Inferior parietal cortex (tissue), 1 donor: ENCODE measurements around the gene HOXB9.

Experiments used
- DNase-seq: peaks from one replicate; pipeline ENCODE4 v3.0.0-alpha.2; 2016; ENCODE audit errors: extremely low spot score

The HOXB9 gene

DNA sequence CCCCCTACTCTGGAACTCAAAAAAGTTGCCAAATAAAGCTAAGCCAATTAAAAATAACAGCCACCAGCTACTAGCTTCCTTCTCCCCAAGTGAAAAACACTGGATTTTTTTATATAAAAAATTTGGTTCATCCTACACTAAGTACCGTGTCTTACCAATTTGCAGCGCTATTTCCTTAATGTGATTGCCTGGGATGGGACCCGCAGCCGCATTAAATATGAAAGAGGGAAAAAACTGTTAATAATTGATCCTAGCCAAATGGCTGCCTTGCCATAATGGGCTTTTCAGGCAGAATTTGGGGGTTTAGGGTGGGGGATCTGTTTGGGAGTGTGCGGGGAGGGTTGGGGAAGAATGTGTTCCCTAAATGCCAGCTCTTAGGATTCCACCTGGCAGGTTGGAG, 2.0 kb downstream of the HOXB9 start:
- DNase-seq, result no peak

DNA sequence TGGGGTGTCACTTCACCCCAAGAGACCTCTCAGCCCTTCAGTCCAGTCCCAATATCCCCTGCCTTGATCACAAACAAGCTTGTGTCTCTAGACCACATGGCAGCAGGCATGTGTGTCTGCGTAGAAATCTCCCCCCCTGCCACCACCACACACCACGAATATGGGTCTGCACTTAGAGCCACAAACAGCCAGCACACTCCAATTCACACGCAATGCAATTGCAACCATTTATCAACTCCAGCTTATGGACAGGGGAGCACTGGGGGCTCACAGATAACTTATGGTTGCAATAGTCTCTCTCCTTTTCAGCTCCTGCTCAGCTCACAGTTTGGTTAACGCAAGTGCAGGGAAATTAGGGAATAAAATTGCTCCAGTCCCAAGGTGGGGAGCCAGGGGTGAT, 2.6 kb downstream of the HOXB9 start:
- no peak for DNase-seq

DNA sequence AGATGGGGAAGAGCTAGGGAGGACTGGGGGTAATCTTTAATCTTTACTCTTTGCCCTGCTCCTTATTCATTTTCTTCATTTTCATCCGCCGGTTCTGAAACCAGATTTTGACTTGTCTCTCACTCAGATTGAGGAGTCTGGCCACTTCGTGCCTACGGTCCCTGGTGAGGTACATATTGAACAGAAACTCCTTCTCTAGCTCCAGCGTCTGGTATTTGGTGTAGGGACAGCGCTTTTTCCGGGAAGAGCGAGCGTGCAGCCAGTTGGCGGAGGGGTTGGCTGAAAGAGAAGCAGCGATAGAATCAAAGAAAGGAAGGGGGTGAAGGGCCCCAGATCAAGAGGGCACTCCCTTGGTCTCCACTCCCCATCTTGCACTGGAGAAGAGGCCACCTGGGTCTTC, 3.3 kb downstream of the HOXB9 start:
- no peak for DNase-seq

DNA sequence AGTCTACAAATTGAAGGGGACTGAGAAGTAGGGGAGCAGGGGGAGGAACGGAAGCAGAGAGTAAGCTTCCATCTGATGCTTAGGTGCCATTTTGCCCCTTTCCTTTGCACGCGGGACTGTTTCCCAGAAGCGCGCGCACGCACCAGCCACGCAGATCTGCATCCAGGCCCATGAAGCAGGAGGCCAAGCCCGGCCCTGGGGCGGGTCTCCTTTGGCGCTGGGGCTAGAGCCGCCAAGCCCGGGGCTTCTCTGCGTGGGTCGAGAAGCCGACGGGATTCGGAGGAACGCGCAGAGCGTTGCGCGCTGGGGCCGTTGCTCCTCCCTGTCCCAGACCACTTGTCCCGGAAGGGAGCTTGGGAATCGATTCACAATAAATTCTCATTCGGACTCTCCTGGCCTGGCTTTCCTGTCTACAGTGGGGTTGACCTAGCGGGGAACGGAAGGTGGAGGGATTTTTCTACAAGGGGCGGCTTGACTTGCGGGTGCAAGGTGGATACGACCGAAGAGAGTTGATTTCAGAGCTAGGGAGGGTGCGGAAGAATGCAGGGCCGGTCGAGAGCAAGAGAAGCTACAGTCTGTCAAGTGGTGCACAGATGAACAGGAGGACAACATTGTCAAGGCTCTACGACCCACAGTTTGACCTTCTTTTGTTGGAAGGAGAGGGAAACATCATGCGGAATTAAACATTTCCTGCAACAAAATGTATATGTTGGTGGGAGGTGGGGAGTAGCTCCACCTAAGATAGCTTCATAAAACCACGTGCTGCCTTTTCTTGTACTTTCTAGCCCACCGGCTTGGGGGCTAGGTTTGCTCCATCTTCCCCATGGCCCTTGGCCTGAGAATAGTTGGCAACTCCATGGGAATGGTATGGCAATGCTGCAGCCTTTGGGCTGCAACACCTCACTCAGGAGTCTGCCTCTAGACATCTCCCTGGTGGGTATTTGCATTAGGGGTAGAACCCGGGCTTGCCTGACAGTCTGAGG, 4.5 kb downstream of the HOXB9 start:
- DNase-seq, result no peak

DNA sequence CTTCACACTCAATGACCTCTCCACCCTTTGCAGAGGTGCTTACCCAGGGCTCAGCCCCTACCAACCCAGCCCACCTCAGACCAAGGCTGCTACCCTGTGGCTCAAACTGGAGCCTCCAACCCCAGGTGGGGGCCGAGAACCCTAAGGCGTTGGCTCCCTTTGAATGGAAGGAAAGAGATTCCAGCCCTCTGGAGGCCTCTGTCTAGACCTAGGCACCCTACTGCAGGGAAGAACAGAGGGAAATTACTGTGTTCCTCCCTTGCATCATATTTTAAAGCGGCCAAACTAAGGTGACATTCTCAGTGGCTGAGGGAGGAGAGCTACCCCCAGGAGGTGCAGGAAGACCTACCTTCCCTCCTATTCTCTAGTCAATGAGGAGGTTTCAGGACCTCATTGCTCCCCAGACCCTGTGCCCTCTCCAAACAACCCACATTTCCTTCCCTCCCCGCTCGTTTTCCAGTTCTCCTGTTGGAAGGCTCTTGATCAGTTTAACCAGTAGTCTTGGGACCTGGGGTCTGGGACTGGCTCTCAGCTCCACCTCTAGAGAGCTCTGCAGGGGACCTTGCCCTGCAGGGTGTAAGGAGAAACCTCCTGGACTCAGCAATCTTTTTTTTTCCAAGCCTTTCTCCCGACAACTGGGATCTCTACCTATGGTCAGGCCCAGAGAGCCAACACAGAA, 5.6 kb downstream of the HOXB9 start:
- no peak for DNase-seq

DNA sequence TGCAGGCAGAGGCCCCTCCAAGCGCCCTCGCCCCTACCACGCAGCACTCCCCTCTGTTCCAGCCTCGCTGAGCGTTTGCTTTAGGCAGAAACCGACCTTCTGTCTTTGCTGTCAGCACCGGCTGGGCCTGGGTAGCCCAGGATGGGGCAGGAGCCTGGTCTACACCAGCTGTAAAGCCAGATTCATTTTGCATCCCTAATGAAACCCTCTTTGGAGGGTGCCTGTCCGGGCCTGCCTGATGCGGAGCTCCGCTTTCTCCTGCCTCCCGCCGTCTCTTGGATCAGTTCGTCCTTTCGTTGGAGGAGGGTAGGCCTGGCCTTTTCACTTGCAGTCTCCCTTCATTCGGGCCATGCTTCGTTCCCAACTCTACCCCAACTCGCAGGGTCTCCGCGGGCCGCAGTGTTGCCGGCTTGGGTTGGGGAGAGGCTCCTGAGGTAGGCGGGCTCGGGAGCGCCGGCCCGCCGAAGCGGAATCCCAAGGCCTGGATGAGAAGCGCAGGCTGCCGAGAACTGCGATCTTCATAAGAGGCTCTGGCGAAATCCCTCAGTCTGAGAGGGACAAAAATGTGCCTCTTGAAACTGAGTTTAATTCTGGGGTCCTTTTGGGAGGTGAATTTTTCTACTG, 6.2 kb downstream of the HOXB9 start:
- DNase-seq, result no peak

DNA sequence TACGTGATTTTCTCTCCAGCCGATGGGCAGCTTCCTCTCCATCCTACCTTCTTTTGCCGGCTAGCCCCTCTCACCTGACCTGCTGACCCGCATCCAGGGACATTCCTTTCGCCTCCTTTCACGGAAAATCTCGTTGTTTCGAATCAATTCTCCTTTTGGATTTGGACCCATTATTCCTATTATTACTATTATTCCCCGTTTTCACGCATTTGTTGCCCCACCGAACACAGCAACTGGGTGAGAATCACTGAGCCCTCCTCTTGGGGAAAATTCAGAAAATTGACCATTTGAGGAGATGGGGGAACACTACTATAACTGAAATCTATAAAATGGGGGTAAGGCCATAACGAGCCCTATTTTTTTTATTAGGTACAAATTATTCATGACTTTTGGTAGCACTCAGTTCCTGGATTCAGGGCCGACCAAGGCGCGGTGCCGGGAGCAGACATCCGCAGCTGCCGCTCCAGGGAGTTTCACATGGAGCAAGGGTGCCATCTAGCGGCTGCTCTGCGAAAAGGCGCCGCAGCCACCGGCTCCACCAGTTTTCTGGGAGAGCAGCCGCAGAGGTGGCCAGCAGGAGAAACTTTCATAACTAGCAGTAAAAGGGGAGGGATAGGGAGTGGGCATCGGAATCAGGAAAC, 7.8 kb downstream of the HOXB9 start:
- peak; percentile 89 for DNase-seq

DNA sequence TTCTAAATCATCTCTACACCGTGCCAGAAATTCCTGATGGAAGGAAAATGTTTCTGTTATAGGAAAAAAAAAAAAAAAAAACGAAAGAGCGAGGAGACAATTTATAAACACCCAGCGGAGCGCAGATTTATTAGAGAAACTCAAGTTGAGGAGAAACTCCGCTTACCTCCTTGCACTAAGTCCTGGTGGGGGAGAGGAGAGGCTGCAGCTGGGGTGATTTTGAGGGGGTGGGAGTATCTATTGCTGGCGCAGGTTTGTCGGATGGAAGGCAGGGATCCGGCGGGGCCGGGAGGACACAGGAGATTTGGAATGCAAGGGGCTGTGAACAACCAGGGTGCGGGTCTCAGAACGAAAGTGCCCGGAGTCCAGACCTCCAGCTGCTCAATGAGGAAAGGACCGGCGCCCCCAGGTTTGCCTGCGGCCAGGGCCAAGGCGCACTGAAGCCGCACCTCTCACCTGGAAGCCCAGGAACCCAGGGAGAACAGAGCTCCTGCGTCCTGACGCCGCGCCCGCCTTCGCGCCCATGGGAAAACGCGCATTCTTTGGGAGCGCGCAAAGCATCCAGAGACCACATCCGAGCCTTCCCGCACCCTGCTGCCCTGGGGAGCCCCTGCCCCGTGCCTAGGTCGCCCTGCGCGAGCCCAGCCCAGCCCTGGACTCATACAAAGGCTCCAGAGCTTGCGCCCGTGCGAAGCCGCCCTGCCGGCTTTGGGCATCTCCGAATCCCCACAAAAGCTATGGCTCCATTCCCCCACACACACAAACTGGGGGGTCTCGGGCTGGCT, 8.5 kb downstream of the HOXB9 start:
- no peak for DNase-seq

DNA sequence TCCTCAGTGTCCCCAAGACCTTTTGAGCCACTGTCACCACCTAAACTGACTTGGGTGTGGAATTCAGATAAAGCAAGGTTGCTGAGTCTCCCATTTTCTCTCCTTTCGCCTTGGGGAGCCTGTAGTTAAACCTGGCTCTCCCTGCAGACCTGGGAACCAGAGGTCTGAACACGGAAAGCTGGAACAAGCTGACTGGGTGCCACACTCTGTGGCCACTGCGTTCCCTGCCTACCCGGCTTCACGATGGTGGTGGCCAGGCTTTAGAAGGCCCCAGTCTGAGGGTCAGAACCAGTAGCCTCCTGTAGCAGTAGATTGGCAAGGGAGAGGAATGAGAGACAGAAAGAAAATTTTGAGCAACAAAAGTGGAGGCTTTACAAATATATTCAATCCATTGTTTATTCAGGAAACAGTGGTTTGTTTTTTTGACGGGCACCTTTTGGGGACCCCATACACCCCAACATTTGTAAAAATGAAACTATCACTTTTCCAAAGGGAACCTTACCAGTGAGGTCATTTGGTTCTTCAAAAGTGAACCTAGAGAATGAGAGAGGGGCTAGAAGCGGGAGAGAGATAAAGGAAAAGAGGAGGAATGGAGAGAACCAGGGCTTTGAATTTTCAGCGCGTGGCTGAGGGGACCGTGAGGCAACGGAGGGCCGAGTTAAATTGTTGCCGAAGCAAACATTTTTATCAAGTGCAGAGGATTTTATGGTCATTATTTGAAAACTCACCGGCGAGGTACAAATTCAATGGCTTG, 9.3 kb downstream of the HOXB9 start:
- no peak for DNase-seq

DNA sequence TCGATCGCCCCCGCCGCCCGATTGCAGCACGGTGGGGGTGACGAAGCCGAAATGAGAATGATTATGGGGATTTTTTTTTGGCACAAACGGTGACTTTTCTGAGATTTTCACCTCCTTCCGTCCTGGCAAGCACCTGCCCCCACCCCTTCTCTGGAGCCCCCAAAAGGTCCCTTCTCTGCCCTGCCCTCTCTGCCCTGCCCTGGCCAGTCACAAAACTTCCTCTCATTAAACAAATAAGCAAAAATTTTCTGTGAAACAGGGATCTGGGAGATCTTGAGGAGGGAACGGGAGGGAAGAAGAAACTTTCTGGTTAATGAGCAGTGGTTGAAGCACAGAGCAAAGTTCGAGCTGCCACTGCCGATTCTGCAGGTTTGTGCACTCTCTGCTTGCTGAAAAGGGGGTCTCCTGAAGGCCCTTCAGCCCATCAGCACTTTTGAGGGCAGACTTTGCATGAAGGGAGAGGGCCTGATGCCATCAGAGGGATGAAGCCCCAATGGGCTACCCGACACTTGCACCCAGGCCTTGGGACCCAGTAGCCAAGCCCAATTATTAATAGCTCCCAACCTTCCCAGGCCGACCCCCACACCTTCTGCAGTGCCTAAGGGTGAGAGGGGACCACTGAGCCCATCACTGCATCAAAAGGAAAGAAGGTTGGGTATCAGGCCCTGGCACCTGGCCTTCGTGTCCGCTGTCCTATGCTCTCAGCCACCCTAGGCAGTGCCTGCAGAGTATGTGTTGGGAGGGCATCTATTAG, 10.0 kb downstream of the HOXB9 start:
- DNase-seq, result no peak

DNA sequence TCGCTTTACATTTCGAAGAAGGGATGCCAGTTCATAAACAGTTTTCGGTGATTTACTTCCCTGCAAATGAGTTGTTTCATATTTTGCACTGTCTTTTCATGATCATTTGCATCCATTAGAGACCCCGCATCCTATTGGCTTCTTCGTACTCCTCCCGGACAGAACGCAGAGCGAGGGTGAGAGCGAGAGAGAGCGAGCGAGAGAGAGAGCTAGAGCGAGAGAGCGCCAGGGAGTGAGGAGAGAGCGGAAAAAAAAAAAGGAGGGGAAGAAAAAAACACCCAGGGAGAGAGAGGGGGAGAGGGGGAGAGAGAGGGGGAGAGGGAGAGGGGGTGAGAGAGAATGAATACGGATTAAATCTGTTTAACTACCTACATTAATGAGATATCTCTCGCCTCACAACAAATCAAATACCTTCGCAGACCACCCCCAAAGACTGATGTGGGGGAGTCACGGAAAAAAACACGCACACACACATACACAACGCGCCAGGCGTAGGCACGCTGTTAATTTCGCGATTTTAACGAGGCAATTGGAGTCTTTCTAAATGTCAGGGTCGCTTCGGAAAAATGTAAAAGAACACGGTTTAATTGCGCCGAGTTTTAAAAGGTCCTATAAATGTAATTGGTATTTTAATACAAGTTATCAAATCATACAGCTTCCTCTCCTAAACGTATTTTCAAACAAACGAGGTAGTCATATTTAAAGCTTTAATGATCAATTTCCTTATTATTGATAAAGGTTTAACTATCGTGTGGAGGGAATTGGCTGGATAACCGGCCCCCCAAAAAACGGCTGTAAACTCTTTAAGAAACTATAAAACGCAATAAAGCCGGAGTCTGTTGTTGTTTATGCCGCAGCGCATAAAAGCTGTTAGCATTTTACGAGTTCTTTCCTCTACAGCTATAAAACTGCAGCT, 10.9 kb downstream of the HOXB9 start, which contains the start of gene HOXB8:
TSS of gene HOXB8 (minus strand) at position 246 of the 916 bp plus-strand sequence. CDS start 588 bp downstream, outside the sequence.
- DNase-seq, result no peak

DNA sequence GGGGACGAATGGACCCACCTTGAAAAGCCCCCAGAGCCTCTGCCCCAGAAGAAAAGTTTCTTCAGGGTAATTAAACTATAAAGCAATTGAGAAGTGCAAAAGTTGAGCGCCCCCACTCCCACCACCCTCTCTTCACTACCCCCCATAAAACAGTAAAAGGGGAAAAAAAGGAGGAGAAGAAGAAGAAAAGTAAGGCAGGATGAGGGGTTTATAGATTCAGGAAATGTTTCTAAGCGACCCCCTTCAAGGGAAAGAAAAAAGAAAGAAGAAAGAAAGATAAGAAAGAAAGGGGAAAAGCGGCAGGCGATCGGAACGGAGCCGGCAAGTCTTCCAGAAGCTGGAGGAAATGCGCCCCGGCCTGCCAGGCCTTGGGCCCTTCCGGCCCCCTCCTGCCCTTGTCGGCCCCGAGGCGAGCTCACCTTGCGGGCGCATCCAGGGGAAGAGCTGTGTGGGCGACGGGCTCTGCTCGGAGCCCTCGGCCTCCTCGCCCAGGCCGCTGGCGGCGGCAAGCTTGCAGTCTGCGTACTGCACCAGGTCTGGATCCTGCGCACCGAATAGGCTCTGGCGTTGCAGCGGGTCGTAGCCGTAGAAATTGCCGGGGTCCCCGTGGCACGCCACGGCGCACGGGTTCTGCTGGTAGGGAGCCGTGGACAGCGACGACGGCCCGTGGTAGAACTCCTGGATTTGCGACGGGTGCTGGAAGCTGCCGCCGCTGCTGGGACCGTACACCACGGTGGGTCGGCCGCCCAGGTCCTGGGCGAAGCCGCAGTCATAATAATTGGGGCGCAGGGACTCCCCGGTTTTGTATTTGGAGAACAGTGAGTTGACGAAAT, 12.1 kb downstream of the HOXB9 start:
- no peak for DNase-seq

DNA sequence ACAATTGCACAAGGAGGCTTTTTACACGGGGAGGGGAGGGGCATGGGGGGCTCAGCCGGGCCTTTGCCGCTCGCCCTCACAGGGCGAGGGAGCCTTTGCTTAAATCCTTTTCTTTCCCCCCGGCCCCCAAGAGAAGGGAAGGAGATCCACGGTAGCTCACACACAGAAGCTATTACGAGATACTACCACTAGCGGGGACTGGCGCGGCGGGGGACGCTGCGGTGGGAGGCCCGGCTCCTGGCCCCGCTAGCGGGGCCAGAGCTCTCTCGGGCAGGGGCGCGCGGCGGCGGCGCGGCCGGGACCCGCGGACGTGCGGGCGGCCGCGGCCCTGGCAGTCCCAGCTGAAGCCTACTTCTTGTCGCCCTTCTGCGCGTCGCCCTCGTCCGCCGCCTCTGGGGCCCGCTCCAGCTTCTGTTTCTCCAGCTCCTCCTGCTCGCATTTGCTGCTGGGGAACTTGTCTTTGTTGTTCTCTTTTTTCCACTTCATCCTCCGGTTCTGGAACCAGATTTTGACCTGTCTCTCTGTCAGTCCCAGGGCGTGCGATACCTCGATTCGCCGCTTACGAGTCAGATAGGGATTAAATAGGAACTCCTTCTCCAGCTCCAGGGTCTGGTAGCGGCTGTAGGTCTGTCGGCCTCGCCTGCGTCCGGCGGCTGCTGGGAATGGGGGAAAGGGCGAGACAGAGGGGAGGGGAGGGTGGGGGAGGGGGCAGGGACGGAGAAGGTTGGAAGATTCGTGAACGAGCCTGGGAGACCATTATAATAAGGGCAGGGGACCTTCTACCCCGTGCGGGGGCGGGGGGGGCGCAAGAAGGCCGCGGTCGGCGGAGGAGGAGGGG, 13.1 kb downstream of the HOXB9 start:
- no peak for DNase-seq

DNA sequence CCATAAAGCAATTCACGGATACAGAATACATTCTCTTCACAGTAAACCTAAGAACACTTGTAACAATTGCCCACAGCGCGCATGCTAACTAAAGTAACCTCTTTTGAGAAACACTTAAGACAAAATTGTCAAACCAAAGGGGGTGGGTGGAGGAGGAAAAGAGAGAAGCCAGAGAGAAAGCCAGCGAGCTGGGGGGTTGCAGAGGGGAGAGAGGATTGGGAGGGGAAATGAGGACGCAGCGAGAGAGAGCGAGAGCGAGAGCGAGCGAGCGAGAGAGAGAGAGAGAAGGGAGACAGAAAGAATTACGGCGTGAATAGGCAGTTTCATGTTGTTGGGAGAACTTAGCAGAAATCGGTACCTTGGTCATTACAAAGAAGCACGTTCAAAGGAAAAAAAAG, 13.7 kb downstream of the HOXB9 start:
- no peak for DNase-seq

DNA sequence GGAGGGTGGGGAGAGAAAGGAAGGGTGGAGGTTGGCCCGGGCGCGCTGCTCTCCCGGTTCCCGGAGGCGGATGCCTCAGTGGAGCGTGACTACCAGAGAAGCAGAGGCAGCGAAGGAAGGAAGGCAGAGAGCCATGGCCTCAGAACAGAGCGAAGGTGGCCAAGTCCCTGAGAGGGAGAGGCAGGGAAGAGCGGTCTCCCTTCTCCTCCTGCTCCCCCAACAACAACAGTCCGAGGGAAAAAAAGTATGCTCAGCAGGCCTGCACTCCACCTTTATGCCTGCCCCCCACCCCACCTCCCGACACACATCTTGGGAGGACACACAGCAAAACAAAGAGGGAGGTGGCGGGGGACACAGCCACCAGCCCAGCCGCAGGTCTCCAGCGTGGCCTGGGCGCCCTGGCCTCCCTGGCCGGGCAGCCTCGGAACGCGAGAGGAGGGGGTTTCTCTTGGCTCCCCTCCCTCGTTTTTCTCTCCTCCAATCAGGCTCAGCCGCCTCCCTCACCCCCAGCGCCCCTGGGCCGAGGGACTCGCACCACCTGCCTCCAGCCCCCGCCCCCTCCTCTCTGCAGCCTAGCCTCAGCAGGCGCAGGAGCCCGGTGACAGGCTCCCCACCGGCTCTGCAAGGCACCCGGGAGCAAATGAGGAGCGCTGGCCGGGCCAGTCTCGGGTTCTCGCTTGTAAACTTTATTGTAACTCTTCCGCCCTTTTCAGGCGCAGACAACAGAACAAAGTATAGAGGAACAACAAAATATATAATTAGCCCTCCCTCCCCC, 14.3 kb downstream of the HOXB9 start:
- DNase-seq, result no peak

DNA sequence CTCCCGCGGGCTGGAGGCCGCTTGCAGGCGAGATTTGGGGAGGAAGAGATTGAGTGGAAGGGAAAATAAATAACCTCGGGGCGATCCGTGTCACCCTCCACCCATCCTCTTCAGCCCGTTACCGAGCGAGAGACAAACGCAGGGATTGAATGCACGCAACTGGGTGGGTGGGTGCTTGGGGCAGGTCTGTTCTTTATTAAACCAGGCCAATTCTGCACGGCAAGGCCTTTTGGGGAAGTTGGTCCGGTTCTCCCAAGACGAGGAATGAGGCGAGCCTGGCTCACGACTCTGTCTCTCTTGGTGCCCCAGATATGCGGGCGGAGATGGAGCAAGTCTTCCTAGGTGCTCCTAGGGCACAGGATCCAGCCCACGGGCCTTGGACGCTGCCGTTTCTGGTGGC, 14.9 kb downstream of the HOXB9 start:
- no peak for DNase-seq
